ENCODE measurements around the gene RAE1.

DNA sequence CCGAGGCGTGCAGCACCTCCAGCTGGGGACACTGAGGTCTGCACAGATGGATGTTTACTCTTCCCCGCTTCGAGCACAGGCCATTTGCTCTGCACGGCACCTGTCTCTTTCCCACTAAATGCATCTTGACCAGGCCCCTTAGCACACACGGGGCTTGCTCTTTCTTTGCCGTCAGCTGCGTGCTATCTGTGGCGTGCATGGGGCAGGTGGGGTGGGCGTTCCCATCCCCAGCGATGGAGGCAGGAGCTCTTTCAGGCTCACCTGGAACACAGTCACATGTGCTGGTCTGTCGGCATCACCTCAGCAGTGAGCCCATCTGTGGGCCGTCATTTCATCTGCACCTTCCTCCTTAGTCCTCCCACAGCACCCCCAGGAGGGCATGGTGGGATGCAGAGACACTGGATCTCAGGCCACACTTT lies 75.2 kb downstream of the RAE1 start:
- TF ChIP-seq, protein P1, sequence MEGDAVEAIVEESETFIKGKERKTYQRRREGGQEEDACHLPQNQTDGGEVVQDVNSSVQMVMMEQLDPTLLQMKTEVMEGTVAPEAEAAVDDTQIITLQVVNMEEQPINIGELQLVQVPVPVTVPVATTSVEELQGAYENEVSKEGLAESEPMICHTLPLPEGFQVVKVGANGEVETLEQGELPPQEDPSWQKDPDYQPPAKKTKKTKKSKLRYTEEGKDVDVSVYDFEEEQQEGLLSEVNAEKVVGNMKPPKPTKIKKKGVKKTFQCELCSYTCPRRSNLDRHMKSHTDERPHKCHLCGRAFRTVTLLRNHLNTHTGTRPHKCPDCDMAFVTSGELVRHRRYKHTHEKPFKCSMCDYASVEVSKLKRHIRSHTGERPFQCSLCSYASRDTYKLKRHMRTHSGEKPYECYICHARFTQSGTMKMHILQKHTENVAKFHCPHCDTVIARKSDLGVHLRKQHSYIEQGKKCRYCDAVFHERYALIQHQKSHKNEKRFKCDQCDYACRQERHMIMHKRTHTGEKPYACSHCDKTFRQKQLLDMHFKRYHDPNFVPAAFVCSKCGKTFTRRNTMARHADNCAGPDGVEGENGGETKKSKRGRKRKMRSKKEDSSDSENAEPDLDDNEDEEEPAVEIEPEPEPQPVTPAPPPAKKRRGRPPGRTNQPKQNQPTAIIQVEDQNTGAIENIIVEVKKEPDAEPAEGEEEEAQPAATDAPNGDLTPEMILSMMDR (IDR thresholded peaks at IDR 0.05), result no peak
- no peak for TF ChIP-seq POLR2A (IDR thresholded peaks at IDR 0.05)

All from right lobe of liver (tissue), 4 donors.